GM21447 (cell line): ENCODE results near the gene IFT172.
A peak's percentile ranks its signal among the peaks of the same experiment; 100 is the strongest.
"Not testable (repeated sequence)": the region's sequence is repeated elsewhere in the genome, so short reads cannot be mapped to it uniquely, and the experiment has no call there.

Experiments used
- ATAC-seq: cut with Tn5 transposase; IDR thresholded peaks from one replicate; pipeline ENCODE4 v1.9.1; 2021; ENCODE audit not compliant: unreplicated experiment

IFT172 gene

GRCh38 chr2:27427863-27428212 is 61.7 kb downstream of the IFT172 start:
- ATAC-seq, result no peak

- not testable (repeated sequence) for ATAC-seq
These were observed 64.5 kb downstream of the IFT172 start for GRCh38 chr2:27425039-27425438.

- ATAC-seq, result no peak
These were observed 66.6 kb downstream of the IFT172 start for GRCh38 chr2:27422958-27423357.

GRCh38 chr2:27421660-27422250 is 67.8 kb downstream of the IFT172 start:
- no peak for ATAC-seq

GRCh38 chr2:27420996-27421395 is 68.5 kb downstream of the IFT172 start:
- ATAC-seq, result no peak

GRCh38 chr2:27416151-27416550 is 73.4 kb downstream of the IFT172 start:
- ATAC-seq, result no peak

GRCh38 chr2:27412419-27413152 is 77.0 kb downstream of the IFT172 start:
- no peak for ATAC-seq

GRCh38 chr2:27409321-27410073 is 80.0 kb downstream of the IFT172 start, which contains the start of gene PPM1G:
Gene PPM1G, minus strand, starts transcription at chr2:27409591. Its CDS starts 169 bp downstream, at chr2:27409422.
- ATAC-seq, result peak; percentile 95

- peak; percentile 36 for ATAC-seq
These were observed 80.8 kb downstream of the IFT172 start for GRCh38 chr2:27408601-27409320.

- ATAC-seq, result no peak
These were observed 81.6 kb downstream of the IFT172 start for GRCh38 chr2:27407798-27408491.

GRCh38 chr2:27400348-27401135 is 89.0 kb downstream of the IFT172 start:
- no peak for ATAC-seq

- no peak for ATAC-seq
These were observed 90.6 kb downstream of the IFT172 start for GRCh38 chr2:27398962-27399361.
